Activated naive CD4-positive, alpha-beta T cell treated with anti-CD3 and anti-CD28 coated beads, Interleukin-2, amount 50 U/mL, for 72 hours (primary cell): ENCODE results near the gene CADPS. TPM values are rescaled to one million over a fixed set of nuclear protein-coding genes. Genes with fewer than 3 reads are reported as not detected.

Source experiments
- ATAC-seq, 2 donors: fragments of 150-1000 bp; cut with Tn5 transposase; 2 replicates each; pipeline ENCODE4 v1.10.0; 2021; ENCODE audit warnings: mild to moderate bottlenecking in 2 of 2, moderate library complexity in 2 of 2
- DNase-seq, 2 donors: peaks; one replicate each; pipeline ENCODE4 v3.0.0; 2021 to 2022; ENCODE audit warnings: low spot score in 2 of 2
- H3K27ac Mint-ChIP-seq, 2 donors: one replicate each; pipeline ENCODE4 v1.8.0; 2022; ENCODE audit warnings: mild to moderate bottlenecking in 2 of 2, mixed read lengths in 2 of 2
- H3K36me3 Mint-ChIP-seq, 2 donors: one replicate each; pipeline ENCODE4 v1.8.0; 2022; ENCODE audit warnings: mixed read lengths in 2 of 2
- H3K9me3 Mint-ChIP-seq, 2 donors: one replicate each; pipeline ENCODE4 v1.8.0; 2022; ENCODE audit warnings: mixed read lengths in 2 of 2
- total RNA-seq, 2 donors: library from RNA; stranded (reverse); gene quantifications; one replicate each; pipeline ENCODE4 v1.2.3, GENCODE V29; 2022

Gene CADPS
- total RNA-seq, 2 donors from 2014 or later = not detected

DNA sequence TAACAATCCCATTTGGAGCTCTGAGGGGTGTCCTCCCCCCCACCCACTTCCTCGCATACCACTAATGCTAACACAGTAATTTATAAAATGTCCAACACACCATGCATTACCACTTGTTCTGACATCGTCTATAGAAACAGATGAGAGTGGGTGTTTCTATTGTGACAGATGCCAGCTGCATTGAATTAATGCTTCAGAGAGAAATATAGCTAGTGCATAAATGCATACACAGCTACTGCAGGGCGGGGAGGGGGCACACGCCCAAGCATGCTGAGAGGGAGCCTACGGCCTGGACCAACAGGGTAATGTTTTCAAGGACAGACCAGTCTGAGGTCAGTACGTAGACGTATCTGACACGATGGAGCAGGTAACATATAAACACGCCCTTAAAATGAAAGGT lies 395.9 kb downstream of the CADPS start:
- no peaks in the 10 kb centered on the region for H3K36me3 Mint-ChIP-seq
- H3K27ac Mint-ChIP-seq = no peak overlapping the region
- H3K9me3 Mint-ChIP-seq = no peaks in the 10 kb centered on the region
- DNase-seq = no peak
- no peak for ATAC-seq

- no peak for ATAC-seq
- peaks cover 0 to 5% of the 10 kb centered on the region in 2 donors for H3K9me3 Mint-ChIP-seq
- H3K27ac Mint-ChIP-seq = no peak overlapping the region
- DNase-seq = no peak
- H3K36me3 Mint-ChIP-seq = no peaks in the 10 kb centered on the region
These were observed 399.9 kb downstream of the CADPS start for GRCh38 chr3:62475306-62475705.

GRCh38 chr3:62467966-62468722 lies 407.1 kb downstream of the CADPS start:
- DNase-seq (no peak), ATAC-seq (no peak)
- no peak overlapping the region for H3K27ac Mint-ChIP-seq

DNA sequence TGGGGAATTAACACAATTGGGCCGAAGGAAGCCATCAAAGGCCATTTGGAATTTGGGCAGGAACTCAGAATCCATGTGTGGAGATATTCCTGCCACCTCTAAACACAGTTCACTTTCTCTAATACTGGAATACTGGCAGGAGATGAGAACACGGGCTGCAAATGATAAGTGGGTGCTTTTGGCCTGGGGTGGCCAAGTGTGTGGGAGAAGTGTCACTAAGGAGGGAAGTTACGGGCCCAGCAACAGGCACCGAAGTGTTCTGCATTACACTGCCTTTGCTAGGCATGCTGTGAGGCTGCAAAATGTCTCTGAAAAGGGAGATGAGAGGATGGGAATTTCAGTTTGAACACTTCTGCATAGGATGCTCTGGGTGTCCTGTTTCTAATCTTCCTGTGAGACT lies 412.4 kb downstream of the CADPS start:
- DNase-seq (no peak), ATAC-seq (no peak)
- H3K36me3 Mint-ChIP-seq = no peaks in the 10 kb centered on the region
- no peaks in the 10 kb centered on the region for H3K9me3 Mint-ChIP-seq
- no peak overlapping the region for H3K27ac Mint-ChIP-seq

More at GRCh38 chr3:62467966-62468722, 407.1 kb downstream of the CADPS start:
- no peaks in the 10 kb centered on the region for H3K9me3 Mint-ChIP-seq
- no peaks in the 10 kb centered on the region for H3K36me3 Mint-ChIP-seq

GRCh38 chr3:62462104-62462762 lies 413.0 kb downstream of the CADPS start:
- Mint-ChIP-seq H3K27ac (peak overlapping the region in 1 of 2 donors; percentile 59), H3K36me3 (no peaks in the 10 kb centered on the region), H3K9me3 (no peaks in the 10 kb centered on the region)
- ATAC-seq = no peak
- DNase-seq = no peak

- Mint-ChIP-seq H3K27ac (no peak overlapping the region), H3K9me3 (no peaks in the 10 kb centered on the region), H3K36me3 (no peaks in the 10 kb centered on the region)
- no peak for ATAC-seq
- no peak for DNase-seq
These were observed 420.3 kb downstream of the CADPS start for GRCh38 chr3:62454916-62455315.

DNA sequence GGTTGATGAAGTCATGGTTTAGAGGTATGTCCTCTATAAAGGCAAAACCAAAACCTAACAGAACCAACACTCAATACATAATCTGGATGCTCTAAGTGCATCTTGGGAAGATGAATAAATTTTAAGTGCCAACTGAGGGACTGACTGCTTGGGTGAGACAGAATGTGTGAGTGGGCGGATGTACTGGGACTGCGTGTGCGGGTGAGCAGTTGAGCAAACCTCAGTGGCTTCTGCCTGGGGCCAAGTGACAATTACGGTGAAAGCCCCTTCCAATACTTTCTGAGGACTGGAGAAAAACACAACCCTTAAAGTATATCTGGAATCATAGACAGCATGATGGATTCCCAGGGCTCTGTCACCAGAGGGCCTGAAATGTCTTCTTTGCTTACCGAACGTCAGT lies 421.8 kb downstream of the CADPS start:
- ATAC-seq (no peak), DNase-seq (no peak)
- H3K9me3 Mint-ChIP-seq = no peaks in the 10 kb centered on the region
- H3K27ac Mint-ChIP-seq = no peak overlapping the region
- no peaks in the 10 kb centered on the region for H3K36me3 Mint-ChIP-seq

DNA sequence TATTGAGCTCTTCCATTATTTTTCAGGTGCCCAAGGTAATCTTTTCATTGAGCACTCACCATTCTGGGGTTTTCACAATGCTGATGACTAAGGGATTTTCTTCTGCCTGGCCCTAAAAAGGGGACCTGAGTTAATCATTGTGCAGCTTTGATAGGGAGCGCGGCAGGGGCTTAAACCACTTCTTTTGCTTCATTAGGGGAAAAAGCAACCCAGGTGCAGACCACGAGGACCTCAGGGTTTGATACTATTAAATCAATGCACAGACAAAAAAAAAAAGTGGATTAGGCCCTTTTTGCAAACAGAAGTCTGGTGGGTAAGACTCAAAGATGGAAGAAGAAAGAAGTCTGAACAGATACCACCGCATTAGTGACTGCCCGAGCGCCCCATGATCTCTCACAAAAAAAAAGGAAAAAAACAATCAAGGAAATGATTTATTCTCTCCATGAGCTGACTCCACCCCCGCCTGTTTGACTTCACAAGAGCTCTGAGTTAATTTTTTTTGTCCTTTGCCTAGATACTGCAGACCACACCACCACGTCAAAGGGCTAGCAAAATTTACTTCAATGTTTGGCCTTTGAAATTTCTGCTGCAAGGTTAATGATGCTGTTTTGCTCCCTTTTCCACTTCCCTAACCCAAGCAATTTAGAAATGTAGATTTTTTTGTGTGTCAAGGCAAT lies 423.9 kb downstream of the CADPS start:
- ATAC-seq = no peak
- no peak for DNase-seq
- no peak overlapping the region for H3K27ac Mint-ChIP-seq
- no peaks in the 10 kb centered on the region for H3K9me3 Mint-ChIP-seq
- H3K36me3 Mint-ChIP-seq = no peaks in the 10 kb centered on the region

GRCh38 chr3:62446337-62446940 lies 428.8 kb downstream of the CADPS start:
- peaks cover 8 to 9% of the 10 kb centered on the region in 2 donors for H3K36me3 Mint-ChIP-seq
- peak in 1 of 2 donors; percentile 56 for ATAC-seq
- no peak for DNase-seq
- peaks cover 3 to 7% of the 10 kb centered on the region in 2 donors for H3K9me3 Mint-ChIP-seq
- peak overlapping the region in 1 of 2 donors; percentile 95 for H3K27ac Mint-ChIP-seq

GRCh38 chr3:62445275-62445674 lies 429.9 kb downstream of the CADPS start:
- Mint-ChIP-seq H3K36me3 (peaks cover 8 to 9% of the 10 kb centered on the region in 2 donors), H3K27ac (no peak overlapping the region), H3K9me3 (peaks cover 3 to 7% of the 10 kb centered on the region in 2 donors)
- ATAC-seq (peak in 1 of 2 donors; percentile 47), DNase-seq (no peak)

DNA sequence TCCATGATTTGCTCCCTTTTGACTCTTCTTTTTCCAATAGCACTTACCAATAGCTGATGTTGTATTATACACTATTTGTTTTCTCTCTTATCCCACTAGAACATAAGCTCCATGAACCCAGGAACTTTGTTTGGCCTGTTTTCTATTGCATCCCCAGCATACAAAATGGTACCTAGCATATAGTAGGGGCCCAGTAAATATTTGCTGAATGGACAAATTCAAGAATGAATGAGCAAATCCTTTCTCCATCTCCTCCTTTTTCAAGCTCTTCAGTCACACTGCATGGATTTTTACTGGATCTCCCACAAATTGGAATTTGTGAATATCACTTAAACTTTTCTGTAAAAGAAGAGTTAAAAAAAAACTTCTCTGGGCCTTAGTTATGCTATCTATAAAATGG lies 435.2 kb downstream of the CADPS start:
- Mint-ChIP-seq H3K9me3 (peaks cover 3 to 7% of the 10 kb centered on the region in 2 donors), H3K36me3 (peaks cover 8 to 9% of the 10 kb centered on the region in 2 donors), H3K27ac (no peak overlapping the region)
- DNase-seq (no peak), ATAC-seq (no peak)

- Mint-ChIP-seq H3K27ac (no peak overlapping the region), H3K36me3 (peaks cover 8% of the 10 kb centered on the region in 2 donors), H3K9me3 (peaks cover 3 to 7% of the 10 kb centered on the region in 2 donors)
- DNase-seq (no peak), ATAC-seq (no peak)
These were observed 435.9 kb downstream of the CADPS start for GRCh38 chr3:62439176-62439813.

DNA sequence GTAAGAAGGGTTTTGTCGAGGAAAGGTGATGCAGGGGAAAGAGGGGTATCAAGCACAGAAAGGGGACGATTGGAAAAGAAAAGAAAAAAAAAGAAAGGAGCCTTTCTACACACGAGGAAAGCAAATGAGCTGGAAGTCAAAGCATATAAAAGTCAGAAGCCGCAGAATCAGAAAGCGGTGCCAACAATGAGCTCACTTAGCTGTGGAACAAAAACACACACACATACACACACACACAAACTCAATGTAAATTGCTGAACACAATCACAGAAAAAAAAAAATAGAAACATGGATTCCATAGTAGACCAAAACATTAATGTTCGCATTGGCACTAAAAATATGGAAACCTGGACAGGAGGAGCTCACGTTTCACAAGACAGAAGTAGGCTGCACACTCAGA lies 438.4 kb downstream of the CADPS start:
- Mint-ChIP-seq H3K36me3 (no peaks in the 10 kb centered on the region), H3K9me3 (no peaks in the 10 kb centered on the region), H3K27ac (no peak overlapping the region)
- DNase-seq (no peak), ATAC-seq (no peak)

- H3K27ac Mint-ChIP-seq = no peak overlapping the region
- no peak for ATAC-seq
- H3K36me3 Mint-ChIP-seq = no peaks in the 10 kb centered on the region
These were observed 441.8 kb downstream of the CADPS start for GRCh38 chr3:62433396-62433795.

DNA sequence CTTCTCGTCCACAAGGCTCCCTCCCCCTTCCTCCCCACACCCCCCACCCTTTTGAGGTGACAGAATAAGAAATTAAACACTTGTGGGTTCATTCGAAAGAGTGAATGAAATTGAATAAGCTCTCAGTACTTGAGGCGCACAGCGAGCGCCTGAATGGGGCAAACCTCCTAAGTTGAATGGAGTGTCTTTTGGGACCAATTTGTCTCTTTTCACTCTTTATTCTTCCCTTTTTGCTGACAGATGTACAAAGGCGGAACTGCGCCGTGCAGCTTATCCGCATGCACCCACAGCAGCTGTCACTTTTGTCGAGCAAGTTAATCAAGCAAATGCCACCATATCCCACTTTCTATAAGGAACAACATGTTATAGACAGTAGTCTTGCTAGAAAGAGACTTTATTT lies 454.0 kb downstream of the CADPS start:
- Mint-ChIP-seq H3K36me3 (peaks cover 0 to 5% of the 10 kb centered on the region in 2 donors), H3K9me3 (peaks cover 0 to 3% of the 10 kb centered on the region in 2 donors)

More at GRCh38 chr3:62433396-62433795, 441.8 kb downstream of the CADPS start:
- no peak for DNase-seq
- H3K9me3 Mint-ChIP-seq = no peaks in the 10 kb centered on the region

GRCh38 chr3:62416144-62416543 lies 459.1 kb downstream of the CADPS start:
- DNase-seq = no peak
- Mint-ChIP-seq H3K36me3 (no peaks in the 10 kb centered on the region), H3K9me3 (no peaks in the 10 kb centered on the region), H3K27ac (no peak overlapping the region)
- no peak for ATAC-seq

More for the DNA sequence above, 454.0 kb downstream of the CADPS start:
- DNase-seq (no peak), ATAC-seq (no peak)
- H3K27ac Mint-ChIP-seq = no peak overlapping the region
